ENCODE measurements around the gene FCSK.

FCSK gene

DNA sequence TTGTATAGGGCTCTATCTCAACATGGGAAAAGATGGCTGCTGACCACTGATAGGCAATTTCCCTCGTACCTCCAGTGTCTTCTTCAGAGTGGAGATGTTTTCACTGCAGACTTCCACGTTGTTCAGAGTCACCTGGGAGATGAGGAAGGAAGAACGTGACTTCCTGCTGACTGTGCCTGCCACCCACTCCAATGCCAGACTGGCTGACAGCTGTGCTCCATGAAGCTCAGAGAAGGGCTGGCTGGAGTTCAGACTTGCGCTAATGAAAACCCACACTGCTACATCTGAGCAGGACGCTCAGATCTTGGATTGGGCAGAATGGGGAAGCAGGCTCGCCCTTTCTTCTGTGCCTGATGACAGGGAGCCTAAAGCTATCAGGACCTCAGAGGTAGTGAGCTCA is 35.9 kb downstream of the FCSK start:
- H3K9me3 ChIP-seq (ENCODE audit: control insufficient read depth in 1 of 2, low read length in 2 of 2): no peaks in the 10 kb centered on the region
- peaks cover 19 to 25% of the 10 kb centered on the region in 2 donors for H3K36me3 ChIP-seq (ENCODE audit: control insufficient read depth in 1 of 2, insufficient read depth in 2 of 2, low read length in 2 of 2)
- H3K27ac ChIP-seq (ENCODE audit: low read length): no peak overlapping the region
- H3K4me3 ChIP-seq (ENCODE audit: low read depth in 1 of 2, low read length in 2 of 2): no peak overlapping the region
- H3K4me1 ChIP-seq (ENCODE audit: control insufficient read depth in 1 of 2, insufficient read depth in 2 of 2, low read length in 2 of 2): no peaks in the 10 kb centered on the region
- no peaks in the 10 kb centered on the region for H3K27me3 ChIP-seq (ENCODE audit: low read depth, low read length)

DNA sequence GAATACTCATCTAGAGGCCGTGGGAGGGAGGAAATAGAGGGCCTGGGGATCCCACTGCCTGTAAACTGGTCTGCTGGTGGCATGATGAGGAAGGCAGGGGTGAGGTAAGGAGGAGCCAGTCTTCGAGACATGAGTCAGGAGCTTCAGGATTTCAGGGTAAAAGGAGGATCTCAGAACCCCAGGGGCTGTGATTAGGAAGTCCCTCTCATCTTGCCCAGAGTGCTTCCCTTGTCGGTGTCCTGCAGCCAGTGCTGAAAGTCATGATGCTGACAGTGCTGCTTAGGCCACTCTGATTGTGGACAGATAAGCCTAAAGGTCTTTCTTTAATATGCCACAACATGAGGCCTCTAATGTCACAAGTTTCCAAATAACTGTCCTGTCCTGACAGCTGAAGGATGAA is 39.4 kb downstream of the FCSK start:
- no peaks in the 10 kb centered on the region for H3K4me1 ChIP-seq (ENCODE audit: control insufficient read depth in 1 of 2, insufficient read depth in 2 of 2, low read length in 2 of 2)
- H3K27ac ChIP-seq (ENCODE audit: low read length): no peak overlapping the region

GRCh38 chr16:70494202-70494770 is 39.9 kb downstream of the FCSK start:
- Histone ChIP-seq H3K27ac (ENCODE audit: low read length) (no peak overlapping the region), H3K4me3 (ENCODE audit: low read depth in 1 of 2, low read length in 2 of 2) (no peak overlapping the region), H3K9me3 (ENCODE audit: control insufficient read depth in 1 of 2, low read length in 2 of 2) (no peaks in the 10 kb centered on the region), H3K4me1 (ENCODE audit: control insufficient read depth in 1 of 2, insufficient read depth in 2 of 2, low read length in 2 of 2) (no peaks in the 10 kb centered on the region), H3K27me3 (ENCODE audit: low read depth, low read length) (no peaks in the 10 kb centered on the region), H3K36me3 (ENCODE audit: control insufficient read depth in 1 of 2, insufficient read depth in 2 of 2, low read length in 2 of 2) (peaks cover 45 to 52% of the 10 kb centered on the region in 2 donors)

More for the DNA sequence above, 39.4 kb downstream of the FCSK start:
- peaks cover 45 to 52% of the 10 kb centered on the region in 2 donors for H3K36me3 ChIP-seq (ENCODE audit: control insufficient read depth in 1 of 2, insufficient read depth in 2 of 2, low read length in 2 of 2)
- H3K4me3 ChIP-seq (ENCODE audit: low read depth in 1 of 2, low read length in 2 of 2): no peak overlapping the region
- H3K9me3 ChIP-seq (ENCODE audit: control insufficient read depth in 1 of 2, low read length in 2 of 2): no peaks in the 10 kb centered on the region
- no peaks in the 10 kb centered on the region for H3K27me3 ChIP-seq (ENCODE audit: low read depth, low read length)

GRCh38 chr16:70494777-70495176 is 40.4 kb downstream of the FCSK start:
- Histone ChIP-seq H3K36me3 (ENCODE audit: control insufficient read depth in 1 of 2, insufficient read depth in 2 of 2, low read length in 2 of 2) (peaks cover 45 to 52% of the 10 kb centered on the region in 2 donors), H3K27me3 (ENCODE audit: low read depth, low read length) (no peaks in the 10 kb centered on the region), H3K27ac (ENCODE audit: low read length) (no peak overlapping the region), H3K4me1 (ENCODE audit: control insufficient read depth in 1 of 2, insufficient read depth in 2 of 2, low read length in 2 of 2) (no peaks in the 10 kb centered on the region), H3K9me3 (ENCODE audit: control insufficient read depth in 1 of 2, low read length in 2 of 2) (no peaks in the 10 kb centered on the region), H3K4me3 (ENCODE audit: low read depth in 1 of 2, low read length in 2 of 2) (no peak overlapping the region)

DNA sequence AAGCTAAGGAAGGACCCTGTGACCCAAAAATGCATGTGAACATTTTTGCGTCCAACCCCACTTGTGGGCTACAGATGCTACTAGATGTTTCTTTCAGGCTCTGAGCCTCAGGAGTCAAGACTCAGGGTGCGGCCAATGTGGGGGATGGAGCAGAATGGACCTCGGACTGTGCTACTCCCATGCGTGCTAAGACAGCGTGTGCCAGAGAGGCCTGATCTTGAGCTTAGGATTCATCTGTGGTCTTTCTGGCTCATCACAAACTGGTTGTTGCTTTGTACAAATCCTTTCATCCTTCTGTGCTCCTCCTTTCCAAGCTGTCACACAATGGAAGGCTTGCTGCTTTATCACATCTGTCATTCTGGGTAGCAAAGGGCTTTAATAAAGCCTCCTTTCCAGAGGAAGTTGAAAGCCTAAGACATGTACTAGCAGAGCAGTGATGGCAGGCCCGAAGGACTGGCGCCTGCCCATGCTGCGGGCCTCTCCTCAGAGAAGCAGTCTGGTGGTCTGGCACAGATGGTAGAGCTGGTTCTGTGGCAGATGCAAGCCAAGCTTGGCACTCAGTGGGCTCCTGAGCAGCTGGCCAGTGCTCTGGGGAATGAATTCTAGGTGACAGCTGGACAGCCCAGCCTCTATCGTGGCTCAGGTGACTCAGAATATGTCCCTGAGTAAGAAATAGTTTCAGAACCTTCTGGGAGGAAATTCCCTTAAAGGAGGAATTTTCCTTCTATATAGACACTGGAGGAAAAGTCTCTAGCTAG is 41.2 kb downstream of the FCSK start:
- Histone ChIP-seq H3K4me1 (ENCODE audit: control insufficient read depth in 1 of 2, insufficient read depth in 2 of 2, low read length in 2 of 2) (no peaks in the 10 kb centered on the region), H3K27me3 (ENCODE audit: low read depth, low read length) (no peaks in the 10 kb centered on the region), H3K36me3 (ENCODE audit: control insufficient read depth in 1 of 2, insufficient read depth in 2 of 2, low read length in 2 of 2) (peaks cover 42 to 52% of the 10 kb centered on the region in 2 donors), H3K27ac (ENCODE audit: low read length) (no peak overlapping the region), H3K9me3 (ENCODE audit: control insufficient read depth in 1 of 2, low read length in 2 of 2) (no peaks in the 10 kb centered on the region), H3K4me3 (ENCODE audit: low read depth in 1 of 2, low read length in 2 of 2) (no peak overlapping the region)

DNA sequence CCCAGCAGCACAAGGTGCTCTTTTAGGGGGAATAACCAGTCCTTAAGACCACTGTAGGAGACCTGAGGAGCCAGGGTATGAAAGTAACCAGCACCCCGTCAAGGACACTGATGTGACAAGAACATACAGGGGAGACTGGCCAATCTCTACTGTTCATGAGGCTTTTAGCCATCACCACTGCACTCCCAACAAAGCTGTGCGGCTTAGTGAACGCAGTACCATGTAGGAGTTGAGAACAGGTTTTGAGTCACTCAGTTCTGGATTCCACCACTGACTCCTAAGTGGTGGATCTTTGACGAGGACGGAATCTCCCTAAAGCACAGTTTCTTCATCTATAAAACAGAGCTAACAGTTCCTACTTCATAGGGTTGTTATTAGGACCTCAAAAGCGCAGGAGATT is 42.1 kb downstream of the FCSK start:
- Histone ChIP-seq H3K27ac (ENCODE audit: low read length) (no peak overlapping the region), H3K27me3 (ENCODE audit: low read depth, low read length) (no peaks in the 10 kb centered on the region), H3K36me3 (ENCODE audit: control insufficient read depth in 1 of 2, insufficient read depth in 2 of 2, low read length in 2 of 2) (peaks cover 48 to 52% of the 10 kb centered on the region in 2 donors), H3K4me3 (ENCODE audit: low read depth in 1 of 2, low read length in 2 of 2) (no peak overlapping the region), H3K9me3 (ENCODE audit: control insufficient read depth in 1 of 2, low read length in 2 of 2) (no peaks in the 10 kb centered on the region), H3K4me1 (ENCODE audit: control insufficient read depth in 1 of 2, insufficient read depth in 2 of 2, low read length in 2 of 2) (no peaks in the 10 kb centered on the region)

- Histone ChIP-seq H3K27ac (ENCODE audit: low read length) (no peak overlapping the region), H3K27me3 (ENCODE audit: low read depth, low read length) (no peaks in the 10 kb centered on the region), H3K36me3 (ENCODE audit: control insufficient read depth in 1 of 2, insufficient read depth in 2 of 2, low read length in 2 of 2) (peaks cover 36 to 74% of the 10 kb centered on the region in 2 donors), H3K9me3 (ENCODE audit: control insufficient read depth in 1 of 2, low read length in 2 of 2) (no peaks in the 10 kb centered on the region), H3K4me3 (ENCODE audit: low read depth in 1 of 2, low read length in 2 of 2) (no peak overlapping the region), H3K4me1 (ENCODE audit: control insufficient read depth in 1 of 2, insufficient read depth in 2 of 2, low read length in 2 of 2) (no peaks in the 10 kb centered on the region)
Observed at GRCh38 chr16:70508752-70509151, 54.4 kb downstream of the FCSK start.

- Histone ChIP-seq H3K4me3 (ENCODE audit: low read depth in 1 of 2, low read length in 2 of 2) (no peak overlapping the region), H3K4me1 (ENCODE audit: control insufficient read depth in 1 of 2, insufficient read depth in 2 of 2, low read length in 2 of 2) (no peaks in the 10 kb centered on the region), H3K27me3 (ENCODE audit: low read depth, low read length) (no peaks in the 10 kb centered on the region), H3K36me3 (ENCODE audit: control insufficient read depth in 1 of 2, insufficient read depth in 2 of 2, low read length in 2 of 2) (peaks cover 36 to 79% of the 10 kb centered on the region in 2 donors), H3K9me3 (ENCODE audit: control insufficient read depth in 1 of 2, low read length in 2 of 2) (no peaks in the 10 kb centered on the region), H3K27ac (ENCODE audit: low read length) (no peak overlapping the region)
Observed at GRCh38 chr16:70510216-70510615, 55.8 kb downstream of the FCSK start.

- Histone ChIP-seq H3K4me1 (ENCODE audit: control insufficient read depth in 1 of 2, insufficient read depth in 2 of 2, low read length in 2 of 2) (no peaks in the 10 kb centered on the region), H3K4me3 (ENCODE audit: low read depth in 1 of 2, low read length in 2 of 2) (no peak overlapping the region), H3K27me3 (ENCODE audit: low read depth, low read length) (no peaks in the 10 kb centered on the region), H3K9me3 (ENCODE audit: control insufficient read depth in 1 of 2, low read length in 2 of 2) (no peaks in the 10 kb centered on the region), H3K27ac (ENCODE audit: low read length) (no peak overlapping the region), H3K36me3 (ENCODE audit: control insufficient read depth in 1 of 2, insufficient read depth in 2 of 2, low read length in 2 of 2) (peaks cover 42 to 91% of the 10 kb centered on the region in 2 donors)
Observed at GRCh38 chr16:70511833-70512232, 57.4 kb downstream of the FCSK start.

GRCh38 chr16:70512456-70512855 is 58.1 kb downstream of the FCSK start:
- no peak overlapping the region for H3K27ac ChIP-seq (ENCODE audit: low read length)
- H3K36me3 ChIP-seq (ENCODE audit: control insufficient read depth in 1 of 2, insufficient read depth in 2 of 2, low read length in 2 of 2): peaks cover 39 to 91% of the 10 kb centered on the region in 2 donors
- no peaks in the 10 kb centered on the region for H3K27me3 ChIP-seq (ENCODE audit: low read depth, low read length)
- no peaks in the 10 kb centered on the region for H3K4me1 ChIP-seq (ENCODE audit: control insufficient read depth in 1 of 2, insufficient read depth in 2 of 2, low read length in 2 of 2)
- no peak overlapping the region for H3K4me3 ChIP-seq (ENCODE audit: low read depth in 1 of 2, low read length in 2 of 2)
- no peaks in the 10 kb centered on the region for H3K9me3 ChIP-seq (ENCODE audit: control insufficient read depth in 1 of 2, low read length in 2 of 2)

DNA sequence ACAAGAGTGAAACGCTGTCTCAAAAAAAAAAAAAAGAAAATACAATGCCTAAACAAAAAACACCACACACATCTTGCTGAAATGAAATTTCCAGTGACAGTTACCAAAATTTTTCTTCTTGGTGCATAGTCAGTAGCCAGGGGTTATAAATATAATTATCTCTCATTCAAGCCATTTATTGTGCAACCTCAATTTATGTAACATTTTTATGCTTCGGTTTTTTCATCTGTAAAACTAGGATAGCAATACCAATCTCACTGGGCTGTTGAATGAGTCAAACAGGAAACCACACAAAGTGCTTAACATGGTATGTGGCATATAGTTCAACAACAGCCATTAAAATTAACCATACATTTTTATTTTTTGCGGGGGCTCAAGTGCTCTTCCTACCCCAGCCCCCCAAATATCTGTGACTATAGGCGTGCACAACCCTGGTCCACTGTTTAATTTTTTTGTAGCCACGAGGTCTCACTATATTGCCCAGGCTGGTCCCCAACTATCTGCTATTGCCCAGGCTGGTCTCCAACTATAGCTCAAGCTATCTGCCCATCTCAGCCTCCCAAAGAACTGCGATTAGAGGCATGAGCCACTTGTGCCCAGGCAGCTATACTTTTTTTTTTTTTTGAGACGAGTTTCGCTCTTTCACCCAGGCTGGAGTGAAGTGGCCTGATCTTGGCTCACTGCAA is 66.4 kb downstream of the FCSK start:
- no peaks in the 10 kb centered on the region for H3K9me3 ChIP-seq (ENCODE audit: control insufficient read depth in 1 of 2, low read length in 2 of 2)
- no peak overlapping the region for H3K27ac ChIP-seq (ENCODE audit: low read length)
- no peaks in the 10 kb centered on the region for H3K27me3 ChIP-seq (ENCODE audit: low read depth, low read length)
- H3K4me3 ChIP-seq (ENCODE audit: low read depth in 1 of 2, low read length in 2 of 2): no peak overlapping the region
- peaks cover 6 to 21% of the 10 kb centered on the region in 2 donors for H3K4me1 ChIP-seq (ENCODE audit: control insufficient read depth in 1 of 2, insufficient read depth in 2 of 2, low read length in 2 of 2)
- peaks cover 12 to 25% of the 10 kb centered on the region in 2 donors for H3K36me3 ChIP-seq (ENCODE audit: control insufficient read depth in 1 of 2, insufficient read depth in 2 of 2, low read length in 2 of 2)
